Activated CD8-positive, alpha-beta memory T cell treated with anti-CD3 and anti-CD28 coated beads for 24 hours (primary cell): ENCODE measurements around the gene HTR2C.
"Not testable (repeated sequence)": the region's sequence is repeated elsewhere in the genome, so short reads cannot be mapped to it uniquely, and the experiment has no call there.

ENCODE experiments used
- DNase-seq: peaks from one replicate; pipeline ENCODE4 v3.0.0-alpha.2; 2020

The HTR2C gene

DNA sequence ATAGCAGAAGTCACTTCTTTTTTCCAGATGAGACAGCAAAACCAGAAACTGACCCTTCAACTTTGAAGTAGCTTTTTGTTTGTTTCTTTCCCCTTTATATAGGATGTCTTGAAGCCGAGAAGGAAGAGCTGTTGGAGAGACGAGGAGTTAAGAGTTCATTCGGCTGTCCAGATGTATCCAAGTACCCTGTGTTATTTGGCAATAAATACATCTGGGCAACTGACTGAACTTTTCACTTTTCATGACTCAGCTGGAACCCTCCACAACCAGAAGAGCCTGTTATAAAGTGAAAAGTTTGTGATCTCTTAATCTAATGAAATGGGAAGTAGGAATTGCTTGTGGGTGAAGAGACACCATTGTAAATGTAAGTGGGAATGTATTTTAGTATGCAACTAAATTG is 131.2 kb downstream of the HTR2C start:
- DNase-seq = no peak

DNA sequence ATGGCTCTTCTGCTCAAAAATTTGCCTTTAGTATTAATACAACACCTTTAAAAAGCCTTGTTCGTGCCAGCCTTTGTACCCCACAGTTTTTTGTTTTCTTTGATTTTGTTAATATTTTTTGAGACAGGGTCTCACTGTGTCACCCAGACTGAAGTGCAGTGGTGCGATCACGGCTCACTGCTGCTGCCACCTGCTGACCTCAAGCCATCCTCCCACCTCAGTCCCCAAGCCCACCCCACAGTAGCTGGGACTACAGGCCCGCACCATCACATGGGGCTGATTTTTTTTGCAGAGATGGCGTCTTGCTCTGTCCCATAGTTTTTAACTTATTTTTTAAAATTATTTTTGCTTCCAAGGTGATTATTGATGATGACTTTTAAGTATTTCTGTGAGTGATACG is 134.0 kb downstream of the HTR2C start:
- DNase-seq = no peak

DNA sequence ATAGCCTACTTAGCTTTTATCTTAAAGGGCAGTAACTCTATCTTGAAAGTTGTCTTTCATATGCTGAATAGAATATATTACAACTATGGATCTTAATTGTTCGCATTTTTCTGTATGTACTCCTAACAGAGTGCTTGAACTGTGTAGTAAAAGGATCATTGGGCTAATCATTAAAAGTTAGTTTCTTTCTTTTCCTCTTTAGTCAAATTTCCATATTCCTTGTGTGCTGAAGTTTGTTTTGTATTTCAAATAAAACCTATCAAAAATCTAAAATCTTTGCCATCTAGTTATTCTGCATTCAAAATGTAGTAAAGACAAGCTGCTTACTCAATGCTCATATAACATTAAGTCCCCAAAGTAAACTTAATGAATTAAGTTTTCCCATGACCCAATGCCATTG is 182.7 kb downstream of the HTR2C start:
- no peak for DNase-seq

DNA sequence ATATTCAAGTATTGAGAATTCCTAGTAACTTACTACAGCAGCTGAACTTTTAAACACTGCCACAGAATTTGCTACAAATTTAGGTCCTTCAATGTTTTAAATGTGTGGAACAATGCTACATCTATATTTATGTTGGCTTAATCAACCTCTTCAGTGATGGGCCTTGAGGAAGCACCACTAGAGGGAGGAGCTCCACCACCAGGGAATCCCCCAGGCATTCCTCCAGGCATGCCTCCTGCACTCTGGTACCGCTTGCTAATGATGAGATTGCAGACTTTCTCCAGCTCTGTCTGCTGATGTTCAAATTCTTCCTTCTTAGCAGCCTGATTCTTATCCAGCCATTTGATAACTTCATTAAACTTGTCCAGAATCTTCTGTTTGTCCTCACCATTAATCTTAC is 190.8 kb downstream of the HTR2C start:
- DNase-seq = no peak

DNA sequence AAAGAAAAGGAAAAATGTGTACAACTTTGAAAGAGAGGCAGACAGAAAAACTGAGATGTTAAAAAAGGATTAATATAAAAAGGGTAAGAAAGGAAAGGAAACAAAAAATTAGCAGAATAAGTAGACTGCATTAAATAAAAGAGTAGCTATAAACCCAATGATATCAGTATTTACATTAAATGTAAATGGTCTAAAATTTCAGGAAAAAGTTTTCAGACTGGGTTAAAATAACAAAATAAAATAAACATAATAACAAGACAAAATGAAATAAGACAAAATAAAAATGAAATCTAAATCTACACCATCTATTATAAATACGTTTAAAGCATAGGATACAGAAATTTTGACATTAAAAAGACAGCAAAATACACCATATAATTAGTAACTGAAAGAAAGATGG is 199.0 kb downstream of the HTR2C start:
- no peak for DNase-seq

DNA sequence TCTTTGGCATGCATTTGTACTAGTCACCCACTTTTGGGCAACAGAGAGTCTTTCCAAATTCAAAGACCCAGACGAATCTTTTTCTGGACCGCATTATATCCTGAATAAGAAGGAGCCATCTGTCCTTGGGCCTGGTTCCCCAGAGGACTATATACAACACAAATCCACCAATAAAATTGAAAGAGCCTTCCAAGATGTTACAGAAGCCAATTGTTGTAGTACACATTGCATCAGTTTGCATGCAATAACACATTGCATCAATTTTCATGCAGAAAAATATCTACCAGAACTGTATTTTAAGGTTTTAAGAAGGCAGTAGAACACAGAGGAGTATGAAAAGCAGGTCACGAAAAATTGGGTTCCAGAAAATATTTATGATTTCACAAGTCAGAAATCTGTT is 203.2 kb downstream of the HTR2C start:
- DNase-seq = no peak

DNA sequence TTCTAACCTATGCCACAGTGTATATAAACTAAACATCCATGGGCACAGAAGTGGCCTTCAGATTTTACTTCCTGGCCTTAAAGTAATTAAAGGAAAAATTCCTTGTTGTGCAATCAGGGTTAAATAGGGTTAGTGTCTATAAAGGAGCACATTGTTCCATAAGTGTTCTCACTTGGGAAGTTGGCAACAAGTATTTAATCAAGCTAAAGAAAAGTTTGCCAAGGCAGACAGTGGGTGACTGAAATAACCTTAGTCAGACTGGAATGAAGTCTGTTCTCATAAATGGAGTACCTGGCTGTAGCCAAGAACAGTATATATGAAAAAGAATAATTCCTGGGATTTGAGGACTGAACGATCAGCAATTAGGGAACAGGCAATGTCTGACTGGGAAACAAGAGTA is 213.6 kb downstream of the HTR2C start:
- DNase-seq = no peak

DNA sequence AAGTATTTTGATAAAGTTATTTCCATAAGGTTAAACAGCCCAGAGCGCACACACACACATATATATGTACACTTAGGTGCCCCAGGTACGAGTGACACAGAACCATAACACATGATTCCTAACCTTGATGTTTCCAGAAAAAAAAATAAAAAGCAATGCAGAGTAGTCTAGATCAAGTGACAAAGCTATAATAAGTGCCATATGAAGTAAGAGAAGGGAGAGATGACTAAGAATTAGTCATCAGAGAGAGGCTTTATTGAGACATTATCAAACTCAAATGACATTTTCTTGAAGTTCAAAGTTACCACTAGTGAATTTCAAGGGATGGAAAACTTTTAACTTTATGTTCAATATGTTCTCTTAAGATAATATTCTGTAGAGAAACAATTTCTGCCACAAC is 215.0 kb downstream of the HTR2C start:
- DNase-seq = no peak

DNA sequence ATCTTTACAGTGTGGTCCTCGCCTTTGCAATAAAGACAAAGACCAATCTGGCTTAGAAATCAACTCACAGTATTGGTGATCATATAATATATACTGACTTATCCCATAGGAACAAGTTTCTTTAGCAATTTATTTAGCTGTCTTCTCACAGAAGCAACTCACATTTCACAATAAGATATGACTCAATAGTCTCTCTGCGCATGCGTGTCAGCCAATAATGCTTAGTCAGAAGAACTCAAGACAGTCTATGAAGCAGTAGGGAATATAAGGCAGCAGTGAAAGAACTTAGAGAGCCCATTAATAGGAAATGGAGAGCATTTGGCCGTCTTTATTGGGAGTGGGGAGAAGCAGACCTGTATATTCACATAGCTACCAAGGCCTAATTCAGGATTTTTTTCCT is 216.8 kb downstream of the HTR2C start:
- no peak for DNase-seq

DNA sequence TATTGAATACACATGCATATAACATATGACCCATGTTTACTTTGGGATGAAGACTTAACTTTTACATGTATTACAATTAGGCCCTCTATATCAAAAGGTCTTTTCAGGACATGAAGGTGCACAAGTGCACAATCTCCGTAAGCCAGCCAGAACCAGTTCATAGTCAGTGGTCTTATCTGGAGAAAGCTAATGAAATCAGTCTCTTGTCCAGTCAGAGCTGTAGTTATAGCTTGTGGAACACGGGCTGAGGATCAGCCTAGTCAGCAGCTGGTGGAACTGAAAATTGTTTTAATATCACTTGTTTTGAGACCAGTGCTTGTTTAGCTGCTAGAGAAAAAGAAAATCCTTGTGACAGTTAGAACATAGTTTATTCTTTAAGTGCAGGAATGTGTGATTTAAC is 235.6 kb downstream of the HTR2C start:
- DNase-seq = no peak

DNA sequence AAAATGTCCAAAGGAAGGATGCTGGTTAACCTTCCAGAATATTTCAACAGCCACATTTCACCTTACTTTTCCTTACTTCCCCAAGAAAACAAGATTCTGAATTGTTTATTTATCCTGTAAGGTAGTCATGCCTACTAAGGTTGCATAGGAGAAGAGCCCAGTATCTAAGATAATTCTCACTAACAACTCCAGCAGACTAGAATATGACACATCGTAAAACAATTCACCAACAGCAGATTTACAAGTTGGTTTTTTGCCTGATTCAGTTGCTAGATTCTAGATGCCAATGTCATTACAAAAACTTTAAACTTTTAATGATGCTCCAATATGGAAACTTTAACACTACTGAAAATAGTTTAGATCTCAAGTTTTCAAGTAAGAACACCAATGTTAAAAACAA is 257.2 kb downstream of the HTR2C start:
- no peak for DNase-seq

DNA sequence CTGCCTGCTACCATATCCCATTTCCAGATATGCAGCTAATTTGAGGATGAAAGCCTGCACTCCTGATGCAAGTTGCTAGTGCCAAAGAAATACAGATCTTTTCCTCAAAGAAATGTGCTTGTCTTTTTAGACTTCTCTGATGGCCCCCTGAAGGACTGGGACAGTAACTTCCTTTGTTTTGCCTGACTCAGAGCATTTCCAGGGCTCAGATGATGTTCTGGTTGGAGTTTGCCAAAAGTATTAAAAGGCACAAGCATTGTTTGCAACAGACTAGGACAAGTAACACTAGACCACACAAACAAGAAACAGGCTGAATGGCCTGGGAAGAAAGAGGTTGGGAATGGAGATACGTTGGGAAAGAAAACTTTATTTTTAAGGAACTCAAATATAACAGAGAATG is 258.3 kb downstream of the HTR2C start:
- DNase-seq = no peak

DNA sequence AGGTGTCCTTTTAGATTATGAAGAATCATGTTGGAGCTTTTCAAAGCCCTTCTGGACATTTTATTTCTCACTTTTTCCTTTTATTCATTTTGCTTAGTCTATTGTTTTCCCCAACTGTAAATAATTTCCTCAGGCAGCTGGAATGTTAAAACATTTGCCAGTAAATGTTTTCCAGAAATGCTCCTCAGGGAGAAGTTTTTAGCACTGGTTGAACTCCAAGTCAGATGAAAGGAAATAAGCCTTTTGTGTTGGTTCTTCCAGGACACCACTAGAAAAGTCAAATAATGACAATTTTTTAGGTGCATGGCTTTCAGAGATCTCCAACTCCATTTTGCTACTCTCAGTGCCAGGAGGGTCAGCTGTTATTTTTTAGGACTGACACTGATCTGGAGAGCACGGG is 305.6 kb downstream of the HTR2C start:
- no peak for DNase-seq

DNA sequence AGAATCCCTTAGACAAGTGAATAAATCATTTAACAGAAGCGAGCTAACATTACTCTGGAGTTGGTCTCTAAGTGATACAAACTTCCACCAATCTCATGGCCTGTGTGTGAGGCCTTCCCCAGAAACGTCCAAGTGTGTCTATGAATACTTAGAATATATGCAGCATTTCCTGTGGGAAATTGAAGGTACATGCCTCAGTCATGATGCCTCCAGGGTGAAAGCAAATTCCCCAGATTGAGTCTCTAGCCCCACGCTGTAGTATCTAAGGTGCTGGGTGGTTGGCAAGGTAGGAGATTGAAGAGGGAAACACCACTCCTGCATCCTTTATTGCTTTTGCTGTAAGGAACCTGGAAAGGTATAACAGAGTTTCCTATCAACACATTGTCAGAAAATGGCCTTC is 319.7 kb downstream of the HTR2C start:
- no peak for DNase-seq

DNA sequence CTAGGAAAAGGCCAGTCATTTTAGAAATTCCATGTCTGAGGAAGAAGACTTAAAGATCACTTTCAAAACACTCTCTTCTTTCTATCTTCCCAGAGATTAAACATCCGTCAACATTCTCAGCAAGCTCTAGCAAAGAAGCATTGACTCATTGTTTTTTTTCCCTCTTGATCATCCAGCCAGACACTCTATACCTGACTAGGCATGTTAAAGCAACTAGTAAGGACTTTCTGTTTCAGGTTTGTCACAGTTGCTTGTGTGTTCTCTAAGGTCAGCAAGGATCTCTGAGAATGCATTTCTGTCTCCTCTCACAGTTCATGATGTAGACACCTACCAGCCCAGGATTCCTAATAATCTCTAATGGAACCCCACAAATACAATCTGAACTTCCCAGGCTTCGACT is 321.4 kb downstream of the HTR2C start:
- no peak for DNase-seq

DNA sequence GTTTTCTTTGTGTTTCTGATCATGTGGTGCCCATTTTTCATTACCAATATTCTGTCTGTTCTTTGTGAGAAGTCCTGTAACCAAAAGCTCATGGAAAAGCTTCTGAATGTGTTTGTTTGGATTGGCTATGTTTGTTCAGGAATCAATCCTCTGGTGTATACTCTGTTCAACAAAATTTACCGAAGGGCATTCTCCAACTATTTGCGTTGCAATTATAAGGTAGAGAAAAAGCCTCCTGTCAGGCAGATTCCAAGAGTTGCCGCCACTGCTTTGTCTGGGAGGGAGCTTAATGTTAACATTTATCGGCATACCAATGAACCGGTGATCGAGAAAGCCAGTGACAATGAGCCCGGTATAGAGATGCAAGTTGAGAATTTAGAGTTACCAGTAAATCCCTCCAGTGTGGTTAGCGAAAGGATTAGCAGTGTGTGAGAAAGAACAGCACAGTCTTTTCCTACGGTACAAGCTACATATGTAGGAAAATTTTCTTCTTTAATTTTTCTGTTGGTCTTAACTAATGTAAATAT is 323.2 kb downstream of the HTR2C start:
- DNase-seq = no peak

DNA sequence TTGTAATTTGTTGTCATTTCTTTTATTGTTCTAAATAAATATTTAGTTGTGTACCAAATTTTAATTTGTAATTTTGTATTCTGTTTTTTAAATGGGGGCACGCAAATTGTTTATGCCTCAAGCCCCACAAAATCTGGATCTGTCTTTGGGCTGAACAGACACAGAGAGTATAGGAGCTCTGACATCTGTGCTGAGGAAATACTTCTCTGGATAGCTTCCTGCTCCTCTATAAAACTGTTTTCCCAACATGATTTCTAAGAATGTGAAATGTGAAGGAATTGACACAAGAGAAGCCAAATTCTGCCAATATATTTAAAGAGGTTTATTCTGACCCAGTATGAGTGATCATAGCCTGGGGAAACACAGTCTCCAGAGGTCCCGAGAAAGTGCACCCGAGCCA is 340.5 kb downstream of the HTR2C start:
- DNase-seq = no peak

DNA sequence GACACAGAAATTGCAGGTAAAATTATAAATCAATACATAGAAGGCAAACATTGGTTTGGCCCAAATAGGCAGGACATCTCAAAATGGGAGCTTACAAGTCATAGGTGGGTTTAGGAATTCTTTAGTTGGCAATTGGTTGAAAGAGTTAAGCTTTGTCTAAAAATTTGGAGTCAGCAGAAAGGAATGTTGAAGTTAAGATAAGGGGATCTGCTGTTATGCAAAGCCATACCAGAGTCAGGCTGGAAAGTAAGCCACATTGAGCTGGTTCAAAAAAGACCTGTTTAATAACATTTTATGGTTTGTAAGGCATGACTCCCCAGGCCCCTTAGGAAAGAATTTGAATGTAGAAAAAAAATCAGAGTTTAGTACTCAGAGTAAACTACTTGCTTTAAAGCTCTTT is 341.0 kb downstream of the HTR2C start:
- DNase-seq = no peak

DNA sequence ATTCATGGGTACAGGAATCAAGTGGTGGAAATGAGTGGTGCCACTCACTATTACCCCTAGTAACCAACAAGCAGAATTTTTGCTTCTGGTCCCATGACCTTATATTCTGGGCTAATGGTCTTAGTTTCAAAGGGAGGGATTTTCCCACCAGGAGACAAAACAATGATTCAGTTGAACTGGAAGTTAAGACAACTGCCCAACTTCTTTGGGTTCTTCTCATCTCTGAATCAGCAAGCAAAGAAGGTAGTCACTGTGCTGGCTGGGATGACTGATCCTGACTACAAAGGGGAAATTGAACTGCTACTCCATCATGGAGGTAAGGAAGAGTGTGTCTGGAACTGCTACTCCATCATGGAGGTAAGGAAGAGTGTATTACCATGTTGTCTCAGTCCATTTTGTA is 346.3 kb downstream of the HTR2C start:
- no peak for DNase-seq

DNA sequence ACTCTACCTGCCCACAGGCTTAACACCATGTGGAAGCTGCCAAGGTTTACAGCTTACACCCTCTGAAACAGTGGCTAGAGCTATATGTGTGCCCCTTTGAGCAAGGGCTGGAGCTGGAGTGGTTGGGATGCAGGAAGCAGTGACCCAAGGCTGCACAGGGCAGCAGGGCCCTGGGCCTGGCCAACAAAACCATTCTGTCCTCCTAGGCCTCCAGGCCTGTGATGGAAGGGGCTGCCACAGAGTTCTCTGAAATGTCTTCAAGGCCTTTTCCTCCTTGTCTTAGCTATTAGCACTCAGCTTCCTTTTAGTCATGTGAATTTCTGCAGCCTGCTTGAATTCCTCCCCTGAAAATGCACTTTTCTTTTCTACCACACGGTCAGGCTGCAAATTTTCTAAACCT is 348.7 kb downstream of the HTR2C start:
- no peak for DNase-seq

DNA sequence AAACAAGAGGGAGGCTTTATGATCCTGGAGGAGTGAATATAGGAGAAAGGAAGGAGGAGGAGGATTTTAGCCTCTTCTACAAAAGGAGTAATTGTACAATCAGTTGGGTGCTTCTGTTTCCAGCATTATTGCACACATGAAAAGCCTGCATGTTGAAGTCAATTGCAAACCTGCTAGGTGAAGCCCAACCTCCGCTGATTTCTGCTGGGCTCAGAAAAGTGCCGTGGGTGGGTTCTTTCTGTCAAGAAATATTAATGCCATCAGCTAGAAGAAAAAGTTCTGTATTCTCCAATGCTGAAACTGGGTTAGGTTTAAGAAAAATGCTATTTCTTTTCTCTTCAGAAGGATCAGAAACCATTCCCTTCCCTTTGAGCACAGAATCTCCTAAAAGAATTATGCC is 349.4 kb downstream of the HTR2C start:
- DNase-seq = not testable (repeated sequence)

DNA sequence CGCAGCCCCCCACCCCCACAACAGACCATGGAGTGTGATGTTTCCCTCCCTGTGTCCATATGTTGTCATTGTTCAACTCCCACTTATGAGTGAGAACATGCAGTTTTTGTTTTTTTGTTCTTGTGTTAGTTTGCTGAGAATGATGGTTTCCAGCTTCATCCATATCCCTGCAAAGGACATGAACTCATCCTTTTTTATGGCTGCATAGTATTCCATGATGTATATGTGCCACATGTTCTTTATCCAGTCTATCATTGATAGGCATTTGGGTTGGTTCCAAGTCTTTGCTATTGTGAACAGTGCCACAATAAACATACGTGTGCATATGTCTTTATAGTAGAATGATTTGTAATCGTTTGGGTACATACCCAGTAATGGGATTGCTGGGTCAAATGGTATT is 353.2 kb downstream of the HTR2C start:
- DNase-seq = not testable (repeated sequence)

DNA sequence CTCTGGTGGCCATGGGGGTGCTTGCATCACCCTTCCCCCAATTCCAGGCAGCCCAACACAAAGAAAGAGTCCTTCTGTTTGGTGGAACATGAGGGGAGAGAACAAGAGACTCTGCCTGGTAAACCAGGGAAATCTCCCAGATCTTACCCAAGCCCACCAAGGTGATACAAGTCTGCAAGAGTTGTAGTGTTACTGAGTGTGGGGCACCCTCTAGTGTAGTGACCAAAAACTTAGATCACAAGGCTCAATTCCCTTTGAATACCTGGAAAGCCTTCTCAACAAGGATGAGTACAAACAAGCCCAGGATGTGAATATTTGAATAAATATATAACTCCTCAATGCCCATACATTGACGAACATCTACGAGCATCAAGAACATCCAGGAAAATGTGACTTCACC is 368.8 kb downstream of the HTR2C start:
- no peak for DNase-seq
